ENCODE data around the gene PDIA6. TPM values are rescaled to one million over a fixed set of nuclear protein-coding genes. Genes with fewer than 3 reads are reported as not detected.
"Not testable (repeated sequence)": the region's sequence is repeated elsewhere in the genome, so short reads cannot be mapped to it uniquely, and the experiment has no call there.

The PDIA6 gene
- total RNA-seq, 2 experiments from 2014 or later = 146 to 150 TPM

GRCh38 chr2:10824191-10824590, 11.6 kb upstream of the PDIA6 start:
- no peak overlapping the region for H3K27ac Mint-ChIP-seq
- TF ChIP-seq CTCF (IDR thresholded peaks at IDR 0.05) = no peak
- ChIA-PET CTCF (interaction anchor here (0.7 to 5.4 kb wide), 4 partner anchors 9 to 308 kb away, joined by 3 to 50 read pairs (median 6); no protein-coding TSS in a partner anchor), POLR2A (no interaction called here)
- H3K9me3 Mint-ChIP-seq = no peaks in the 10 kb centered on the region
- no peaks in the 10 kb centered on the region for H3K4me1 Mint-ChIP-seq (ENCODE audit: low read depth)
- no peak overlapping the region for H3K4me3 Mint-ChIP-seq
- no peak for DNase-seq
- ATAC-seq = no peak
- intact Hi-C loops (cut with micrococcal nuclease) = no loop called here
- no peaks in the 10 kb centered on the region for H3K36me3 Mint-ChIP-seq (ENCODE audit: low read depth)
- H3K27me3 Mint-ChIP-seq = peaks cover 16% of the 10 kb centered on the region

GRCh38 chr2:10820978-10821695, 8.6 kb upstream of the PDIA6 start:
- no peak for TF ChIP-seq CTCF (IDR thresholded peaks at IDR 0.05)
- no peak for DNase-seq
- CTCF ChIA-PET = interaction anchor here (0.7 to 5.4 kb wide), 6 partner anchors 12 to 762 kb away, joined by 3 to 50 read pairs (median 3); no protein-coding TSS in a partner anchor
- H3K4me1 Mint-ChIP-seq (ENCODE audit: low read depth) = no peaks in the 10 kb centered on the region
- no peak for ATAC-seq
- intact Hi-C loops (cut with micrococcal nuclease) = no loop called here
- peaks cover 14% of the 10 kb centered on the region for H3K27me3 Mint-ChIP-seq
- POLR2A ChIA-PET = no interaction called here
- H3K27ac Mint-ChIP-seq = no peak overlapping the region
- H3K4me3 Mint-ChIP-seq = no peak overlapping the region
- H3K9me3 Mint-ChIP-seq = no peaks in the 10 kb centered on the region
- no peaks in the 10 kb centered on the region for H3K36me3 Mint-ChIP-seq (ENCODE audit: low read depth)

GRCh38 chr2:10820562-10820961, 8.0 kb upstream of the PDIA6 start:
- no peaks in the 10 kb centered on the region for H3K36me3 Mint-ChIP-seq (ENCODE audit: low read depth)
- no peak overlapping the region for H3K4me3 Mint-ChIP-seq
- no peaks in the 10 kb centered on the region for H3K4me1 Mint-ChIP-seq (ENCODE audit: low read depth)
- peaks cover 9% of the 10 kb centered on the region for H3K27me3 Mint-ChIP-seq
- ATAC-seq = no peak
- intact Hi-C loops (cut with micrococcal nuclease) = no loop called here
- H3K9me3 Mint-ChIP-seq = no peaks in the 10 kb centered on the region
- DNase-seq = no peak
- no peak overlapping the region for H3K27ac Mint-ChIP-seq
- ChIA-PET CTCF (interaction anchor here (0.7 to 5.4 kb wide), 5 partner anchors 12 to 763 kb away, joined by 3 to 50 read pairs (median 3); no protein-coding TSS in a partner anchor), POLR2A (no interaction called here)
- no peak for TF ChIP-seq CTCF (IDR thresholded peaks at IDR 0.05)

GRCh38 chr2:10819714-10820314, 7.2 kb upstream of the PDIA6 start:
- CTCF ChIA-PET = interaction anchor here (1.3 to 5.4 kb wide), 2 partner anchors 13 to 763 kb away, joined by 3 to 50 read pairs; no protein-coding TSS in a partner anchor
- no peak for ATAC-seq
- H3K27me3 Mint-ChIP-seq = peaks cover 6% of the 10 kb centered on the region
- no peak overlapping the region for H3K4me3 Mint-ChIP-seq
- H3K4me1 Mint-ChIP-seq (ENCODE audit: low read depth) = no peaks in the 10 kb centered on the region
- no peaks in the 10 kb centered on the region for H3K36me3 Mint-ChIP-seq (ENCODE audit: low read depth)
- no peaks in the 10 kb centered on the region for H3K9me3 Mint-ChIP-seq
- no peak overlapping the region for H3K27ac Mint-ChIP-seq
- no peak for DNase-seq
- POLR2A ChIA-PET = no interaction called here
- no peak for TF ChIP-seq CTCF (IDR thresholded peaks at IDR 0.05)
- intact Hi-C loops (cut with micrococcal nuclease) = no loop called here

- POLR2A ChIA-PET = interaction anchor here (0.6 kb wide), 1 partner anchor 28 kb away, joined by 3 read pairs; no protein-coding TSS in a partner anchor
- DNase-seq (no peak), ATAC-seq (no peak)
- Mint-ChIP-seq H3K36me3 (ENCODE audit: low read depth) (no peaks in the 10 kb centered on the region), H3K27me3 (peaks cover 4% of the 10 kb centered on the region), H3K4me3 (no peak overlapping the region), H3K4me1 (ENCODE audit: low read depth) (no peaks in the 10 kb centered on the region), H3K27ac (no peak overlapping the region), H3K9me3 (no peaks in the 10 kb centered on the region)
- TF ChIP-seq CTCF (IDR thresholded peaks at IDR 0.05) = no peak
- CTCF ChIA-PET = interaction anchor here (5.7 kb wide), 1 partner anchor 13 kb away, joined by 31 read pairs; no protein-coding TSS in a partner anchor
- intact Hi-C loops (cut with micrococcal nuclease) = no loop called here
Measured at GRCh38 chr2:10818984-10819383, 6.4 kb upstream of the PDIA6 start.

- ATAC-seq; H3K4me3 Mint-ChIP-seq; H3K4me1 Mint-ChIP-seq (ENCODE audit: low read depth); H3K36me3 Mint-ChIP-seq (ENCODE audit: low read depth); intact Hi-C loops (cut with micrococcal nuclease); H3K27me3 Mint-ChIP-seq; H3K27ac Mint-ChIP-seq; DNase-seq; H3K9me3 Mint-ChIP-seq: not testable (repeated sequence)
- ChIA-PET POLR2A (interaction anchor here (0.6 kb wide), 1 partner anchor 29 kb away, joined by 3 read pairs; no protein-coding TSS in a partner anchor), CTCF (interaction anchor here (0.7 to 5.7 kb wide), 4 partner anchors 14 to 154 kb away, joined by 3 to 31 read pairs (median 10); no protein-coding TSS in a partner anchor)
Measured at GRCh38 chr2:10818305-10818704, 5.7 kb upstream of the PDIA6 start.
